Astrocyte (in vitro differentiated cells and primary cell): ENCODE data around the gene COBL.

Experiments
- CTCF ChIP-seq: IDR thresholded peaks from 2 replicates; pipeline ENCODE4 v1.5.1; 2011; ENCODE audit warnings: low read depth, mild to moderate bottlenecking, inconsistent platforms, low read length, moderate library complexity; ENCODE audit not compliant: insufficient read depth
- EZH2 ChIP-seq: IDR thresholded peaks from 2 replicates; pipeline ENCODE4 v1.6.1; 2012; ENCODE audit warnings: mild to moderate bottlenecking, low read length, inconsistent platforms; ENCODE audit not compliant: insufficient read depth

GRCh38 chr7:51269911-51270310 lies 46.7 kb downstream of the COBL start:
- TF ChIP-seq CTCF (no peak), EZH2 (no peak)
